ENCODE results near the gene RNF115. TPM values are rescaled to one million over a fixed set of nuclear protein-coding genes. Genes with fewer than 3 reads are reported as not detected.

RNF115 gene
- total RNA-seq, 1 experiment from 2014 or later, result 11.0 TPM

DNA sequence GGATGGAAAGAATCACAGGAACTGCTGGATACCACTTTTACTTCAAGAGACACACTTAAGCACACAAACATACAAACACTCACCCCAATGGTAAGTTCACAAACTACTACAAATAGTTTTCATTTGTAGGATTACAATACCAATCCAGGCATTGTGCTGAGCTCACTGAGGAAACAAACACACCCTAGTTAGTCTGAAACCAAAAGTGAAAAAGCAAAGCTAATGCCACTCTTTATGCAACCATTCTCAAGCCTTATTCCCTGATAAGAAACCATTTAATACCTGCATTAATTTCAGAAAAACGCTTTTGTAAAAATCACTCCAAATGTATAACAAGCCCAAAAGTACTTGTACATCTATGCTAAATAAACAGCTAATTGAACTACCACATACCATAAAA, 38.3 kb downstream of the RNF115 start:
- Mint-ChIP-seq H3K36me3 (ENCODE audit: insufficient read depth in 1 of 3, low read depth in 3 of 3) (peaks cover 0 to 15% (median 10%) of the 10 kb centered on the region in 3 experiments; a peak in 5 of 7 replicates), H3K27ac (peak overlapping the region in 2 of 3 experiments; percentile 34 to 36; a peak in 2 of 7 replicates), H3K4me3 (no peak overlapping the region), H3K4me1 (peaks cover 3 to 14% of the 10 kb centered on the region in 2 experiments; a peak in 2 of 4 replicates), H3K9me3 (no peaks in the 10 kb centered on the region), H3K27me3 (ENCODE audit: low read depth) (no peaks in the 10 kb centered on the region)
- H3K9ac ChIP-seq (ENCODE audit: extremely low read depth, insufficient read length, low read length), result no peak overlapping the region
- no CpG with 5 or more reads among the region's 1 CpG for WGBS (ENCODE audit: extremely low coverage, insufficient read length, low lambda C conversion rate)
- H3K27me3 ChIP-seq (ENCODE audit: insufficient read depth, low read length), result no peaks in the 10 kb centered on the region
- H2BK12ac ChIP-seq (ENCODE audit: insufficient read length, low read depth, low read length), result no peak overlapping the region
- H3K18ac ChIP-seq (ENCODE audit: insufficient read length, low read depth, low read length), result no peak overlapping the region
- no peaks in the 10 kb centered on the region for H3K4me1 ChIP-seq (ENCODE audit: insufficient read depth, low read length)
- H3K4me2 ChIP-seq (ENCODE audit: insufficient read depth, insufficient read length, low read length), result no peak overlapping the region
- no peak overlapping the region for H2BK15ac ChIP-seq (ENCODE audit: low read depth, low read length)
- no peak for DNase-seq
- H3K9me3 ChIP-seq (ENCODE audit: control insufficient read depth, low read depth, low read length), result no peaks in the 10 kb centered on the region
- H4K8ac ChIP-seq (replicated peaks; ENCODE audit: insufficient read length, low read depth, low read length), result no peak overlapping the region
- H3K23me2 ChIP-seq (ENCODE audit: insufficient read length, low read depth, low read length, poor library complexity, severe bottlenecking), result no peaks in the 10 kb centered on the region
- no peak overlapping the region for H2BK5ac ChIP-seq (ENCODE audit: insufficient read length, low read length)
- no peak overlapping the region for H3K4ac ChIP-seq (ENCODE audit: low read depth, low read length)
- no peak overlapping the region for H3K14ac ChIP-seq (ENCODE audit: insufficient read depth, low read length)
- H2AK5ac ChIP-seq (ENCODE audit: insufficient read length, low read length), result no peak overlapping the region
- no peak overlapping the region for H2AFZ ChIP-seq (ENCODE audit: low read length)
- H2BK120ac ChIP-seq (ENCODE audit: low read depth, low read length, poor library complexity, severe bottlenecking), result no peak overlapping the region
- TF ChIP-seq, protein P1, sequence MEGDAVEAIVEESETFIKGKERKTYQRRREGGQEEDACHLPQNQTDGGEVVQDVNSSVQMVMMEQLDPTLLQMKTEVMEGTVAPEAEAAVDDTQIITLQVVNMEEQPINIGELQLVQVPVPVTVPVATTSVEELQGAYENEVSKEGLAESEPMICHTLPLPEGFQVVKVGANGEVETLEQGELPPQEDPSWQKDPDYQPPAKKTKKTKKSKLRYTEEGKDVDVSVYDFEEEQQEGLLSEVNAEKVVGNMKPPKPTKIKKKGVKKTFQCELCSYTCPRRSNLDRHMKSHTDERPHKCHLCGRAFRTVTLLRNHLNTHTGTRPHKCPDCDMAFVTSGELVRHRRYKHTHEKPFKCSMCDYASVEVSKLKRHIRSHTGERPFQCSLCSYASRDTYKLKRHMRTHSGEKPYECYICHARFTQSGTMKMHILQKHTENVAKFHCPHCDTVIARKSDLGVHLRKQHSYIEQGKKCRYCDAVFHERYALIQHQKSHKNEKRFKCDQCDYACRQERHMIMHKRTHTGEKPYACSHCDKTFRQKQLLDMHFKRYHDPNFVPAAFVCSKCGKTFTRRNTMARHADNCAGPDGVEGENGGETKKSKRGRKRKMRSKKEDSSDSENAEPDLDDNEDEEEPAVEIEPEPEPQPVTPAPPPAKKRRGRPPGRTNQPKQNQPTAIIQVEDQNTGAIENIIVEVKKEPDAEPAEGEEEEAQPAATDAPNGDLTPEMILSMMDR (conservative IDR thresholded peaks at IDR 0.05), result no peak
- H4K5ac ChIP-seq (ENCODE audit: insufficient read length, low read depth, low read length), result no peak overlapping the region
- H2BK20ac ChIP-seq (ENCODE audit: low read depth, low read length, poor library complexity, severe bottlenecking), result no peak overlapping the region
- no peak overlapping the region for H3K27ac ChIP-seq (ENCODE audit: insufficient read length, low read depth, low read length)
- no peak overlapping the region for H4K91ac ChIP-seq (ENCODE audit: insufficient read length, low read depth, low read length)
- H3K79me2 ChIP-seq (ENCODE audit: insufficient read depth, low read length), result no peaks in the 10 kb centered on the region
- H3K56ac ChIP-seq (ENCODE audit: insufficient read length, low read depth, low read length), result no peak overlapping the region
- H3T11ph ChIP-seq (ENCODE audit: low read length), result no peak overlapping the region
- H4K20me1 ChIP-seq (ENCODE audit: control insufficient read depth, insufficient read depth, insufficient read length), result no peaks in the 10 kb centered on the region
- H3K23ac ChIP-seq (ENCODE audit: insufficient read length, low read depth, low read length), result no peak overlapping the region
- no peaks in the 10 kb centered on the region for H3K79me1 ChIP-seq (ENCODE audit: insufficient read depth, low read depth, low read length, poor library complexity, severe bottlenecking)
